ENCODE measurements around the gene NCOA1.

DNA sequence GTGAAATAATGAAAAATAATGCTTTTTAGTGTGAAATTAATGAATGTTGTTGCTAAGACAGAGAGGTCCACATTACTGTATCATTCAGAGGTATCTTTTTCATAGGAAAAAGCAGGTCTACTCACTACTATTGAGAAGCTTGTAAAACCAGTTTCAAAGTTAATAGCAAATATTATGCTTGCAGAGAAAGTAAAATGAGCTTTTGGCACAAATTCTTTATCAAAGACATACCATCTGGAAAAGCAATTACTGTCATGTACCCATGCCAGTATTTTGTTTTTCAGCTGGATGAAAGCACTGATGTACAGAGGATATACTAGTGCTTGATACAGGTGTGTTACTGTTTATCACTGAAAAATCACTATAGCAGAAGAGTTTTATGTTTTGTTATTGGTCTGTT lies 77.5 kb downstream of the NCOA1 start:
- TF ChIP-seq, protein P1, sequence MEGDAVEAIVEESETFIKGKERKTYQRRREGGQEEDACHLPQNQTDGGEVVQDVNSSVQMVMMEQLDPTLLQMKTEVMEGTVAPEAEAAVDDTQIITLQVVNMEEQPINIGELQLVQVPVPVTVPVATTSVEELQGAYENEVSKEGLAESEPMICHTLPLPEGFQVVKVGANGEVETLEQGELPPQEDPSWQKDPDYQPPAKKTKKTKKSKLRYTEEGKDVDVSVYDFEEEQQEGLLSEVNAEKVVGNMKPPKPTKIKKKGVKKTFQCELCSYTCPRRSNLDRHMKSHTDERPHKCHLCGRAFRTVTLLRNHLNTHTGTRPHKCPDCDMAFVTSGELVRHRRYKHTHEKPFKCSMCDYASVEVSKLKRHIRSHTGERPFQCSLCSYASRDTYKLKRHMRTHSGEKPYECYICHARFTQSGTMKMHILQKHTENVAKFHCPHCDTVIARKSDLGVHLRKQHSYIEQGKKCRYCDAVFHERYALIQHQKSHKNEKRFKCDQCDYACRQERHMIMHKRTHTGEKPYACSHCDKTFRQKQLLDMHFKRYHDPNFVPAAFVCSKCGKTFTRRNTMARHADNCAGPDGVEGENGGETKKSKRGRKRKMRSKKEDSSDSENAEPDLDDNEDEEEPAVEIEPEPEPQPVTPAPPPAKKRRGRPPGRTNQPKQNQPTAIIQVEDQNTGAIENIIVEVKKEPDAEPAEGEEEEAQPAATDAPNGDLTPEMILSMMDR (IDR thresholded peaks at IDR 0.05; ENCODE audit: extremely low read depth in 1 of 2, insufficient read depth in 1 of 2, low read depth in 1 of 2, low read length in 2 of 2) = no peak
- TF ChIP-seq POLR2AphosphoS5 (IDR thresholded peaks at IDR 0.05; ENCODE audit: insufficient read depth, low read depth, low read length) (no peak), EZH2 (IDR thresholded peaks at IDR 0.05; ENCODE audit: borderline replicate concordance, low read depth, low read length, severe bottlenecking) (no peak), POLR2A (IDR thresholded peaks at IDR 0.05; ENCODE audit: low read depth, low read length) (no peak), FOS (IDR thresholded peaks at IDR 0.05; ENCODE audit: borderline replicate concordance, insufficient read depth, low read length) (no peak), GATA2 (IDR thresholded peaks at IDR 0.05; ENCODE audit: insufficient read depth, insufficient read length, low read depth, low read length) (no peak), MYC (IDR thresholded peaks at IDR 0.05; ENCODE audit: low read depth, low read length) (no peak)
- TF ChIP-seq, protein P2, sequence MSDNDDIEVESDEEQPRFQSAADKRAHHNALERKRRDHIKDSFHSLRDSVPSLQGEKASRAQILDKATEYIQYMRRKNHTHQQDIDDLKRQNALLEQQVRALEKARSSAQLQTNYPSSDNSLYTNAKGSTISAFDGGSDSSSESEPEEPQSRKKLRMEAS (IDR thresholded peaks at IDR 0.05; ENCODE audit: insufficient read depth, insufficient read length) = no peak

All from endothelial cell of umbilical vein (primary cell).